ENCODE data around the gene RFX4. TPM values are rescaled to one million over a fixed set of nuclear protein-coding genes. Genes with fewer than 3 reads are reported as not detected.

RFX4 gene
- total and polyA plus RNA-seq, 2 of the 8 experiments (the other 6 are each of a cell fraction or from before 2014, with no cell fraction given), result 0.06 TPM; not detected in 1

DNA sequence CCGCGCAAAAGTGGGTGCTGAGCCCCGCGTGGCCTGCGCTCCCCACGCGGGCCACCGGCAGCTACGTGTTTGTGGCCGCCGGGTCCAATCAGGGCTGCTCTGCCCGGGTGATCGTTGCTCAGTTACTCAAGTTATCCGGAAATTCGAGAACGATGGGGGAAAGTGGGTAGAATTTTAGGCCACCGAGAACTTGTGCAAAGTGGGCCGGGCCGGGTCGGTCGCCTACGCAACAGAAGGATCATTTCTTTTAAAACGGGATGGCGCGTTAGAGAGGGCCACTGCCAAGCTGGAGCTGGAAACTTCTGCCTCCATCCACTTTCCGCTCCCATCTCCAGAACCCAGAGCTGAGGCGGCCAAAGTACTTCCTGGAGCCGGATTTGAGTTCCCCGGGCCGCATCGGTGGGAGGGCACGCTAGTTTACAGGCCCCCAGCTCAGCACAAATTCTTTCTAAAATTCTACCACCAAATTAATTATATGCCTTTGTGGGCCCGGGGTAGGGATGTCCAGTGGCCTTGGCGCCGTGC, 3.5 kb downstream of the RFX4 start:
- FAIRE-seq (no peak), DNase-seq (ENCODE audit: low read depth in 1 of 2, low spot score in 2 of 2) (peak in 1 of 2 experiments; percentile 52)
- H4K91ac ChIP-seq (replicated peaks; ENCODE audit: insufficient read length, low read length), result no peak overlapping the region
- no peak overlapping the region for H3K27ac ChIP-seq (ENCODE audit: low read depth, low read length)
- no peak overlapping the region for H2AK5ac ChIP-seq (ENCODE audit: low read depth, low read length)
- H3K79me1 ChIP-seq (ENCODE audit: low read depth, low read length), result no peaks in the 10 kb centered on the region
- no peak overlapping the region; a peak in 1 of 7 replicates for H3K9ac ChIP-seq (replicated peaks in 1 of 4; ENCODE audit: extremely low read depth in 1 of 4, low read depth in 3 of 4, low read length in 3 of 4)
- TF ChIP-seq SRF (IDR thresholded peaks at IDR 0.05; ENCODE audit: low read depth, low read length) (no peak), RNF2 (IDR thresholded peaks at IDR 0.05; ENCODE audit: borderline replicate concordance, low read depth, low read length, missing control alignments, poor library complexity, severe bottlenecking) (peak; percentile 51), EZH2 (IDR thresholded peaks at IDR 0.05; ENCODE audit: low read depth, low read length, severe bottlenecking) (peak; percentile 30), CREB1 (IDR thresholded peaks at IDR 0.05) (no peak)
- TF ChIP-seq, protein P1, sequence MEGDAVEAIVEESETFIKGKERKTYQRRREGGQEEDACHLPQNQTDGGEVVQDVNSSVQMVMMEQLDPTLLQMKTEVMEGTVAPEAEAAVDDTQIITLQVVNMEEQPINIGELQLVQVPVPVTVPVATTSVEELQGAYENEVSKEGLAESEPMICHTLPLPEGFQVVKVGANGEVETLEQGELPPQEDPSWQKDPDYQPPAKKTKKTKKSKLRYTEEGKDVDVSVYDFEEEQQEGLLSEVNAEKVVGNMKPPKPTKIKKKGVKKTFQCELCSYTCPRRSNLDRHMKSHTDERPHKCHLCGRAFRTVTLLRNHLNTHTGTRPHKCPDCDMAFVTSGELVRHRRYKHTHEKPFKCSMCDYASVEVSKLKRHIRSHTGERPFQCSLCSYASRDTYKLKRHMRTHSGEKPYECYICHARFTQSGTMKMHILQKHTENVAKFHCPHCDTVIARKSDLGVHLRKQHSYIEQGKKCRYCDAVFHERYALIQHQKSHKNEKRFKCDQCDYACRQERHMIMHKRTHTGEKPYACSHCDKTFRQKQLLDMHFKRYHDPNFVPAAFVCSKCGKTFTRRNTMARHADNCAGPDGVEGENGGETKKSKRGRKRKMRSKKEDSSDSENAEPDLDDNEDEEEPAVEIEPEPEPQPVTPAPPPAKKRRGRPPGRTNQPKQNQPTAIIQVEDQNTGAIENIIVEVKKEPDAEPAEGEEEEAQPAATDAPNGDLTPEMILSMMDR (IDR thresholded peaks at IDR 0.05; ENCODE audit: control extremely low read depth in 1 of 3, insufficient read depth in 1 of 3, low read depth in 1 of 3, low read length in 3 of 3), result no peak
- CTCF ChIA-PET (ENCODE audit: partially characterized antibody), result interaction anchor here (1.1 kb wide), 1 partner anchor 32 kb away, joined by 3 read pairs; no protein-coding TSS in a partner anchor
- no peak overlapping the region for H3K23ac ChIP-seq (ENCODE audit: insufficient read length)
- H3K36me3 ChIP-seq (ENCODE audit: control insufficient read depth in 2 of 4, insufficient read depth in 4 of 4, low read length in 3 of 4), result no peaks in the 10 kb centered on the region; a peak in 1 of 8 replicates
- peaks cover 28% of the 10 kb centered on the region; the same call in 1 of the 2 replicates for H3K23me2 ChIP-seq (ENCODE audit: low read depth, low read length)
- H2BK20ac ChIP-seq (ENCODE audit: low read length), result peak overlapping the region; percentile 32; the same call in 1 of the 2 replicates
- 2% methylated on average over 35 of the region's 35 CpGs; no CpG with 5 or more reads in 1 of the 2 experiments for WGBS, 2 experiments (ENCODE audit: extremely low coverage in 1 of 2, insufficient coverage in 1 of 2, insufficient read length in 1 of 2, insufficient replicate concordance in 2 of 2, low coverage in 1 of 2, low lambda C conversion rate in 2 of 2, missing lambda C conversion rate in 1 of 2)
- H2AFZ ChIP-seq (ENCODE audit: low read length), result no peak overlapping the region; the same call in 1 of the 2 replicates
- peak overlapping the region; percentile 10 for H3K56ac ChIP-seq (replicated peaks; ENCODE audit: insufficient read length, low read depth, low read length)
- peaks cover 67 to 80% (median 77%) of the 10 kb centered on the region in 4 experiments for H3K27me3 ChIP-seq (replicated peaks in 1 of 4; ENCODE audit: control insufficient read depth in 3 of 4, extremely low read depth in 1 of 4, insufficient read depth in 3 of 4, low read length in 3 of 4)
- H2BK12ac ChIP-seq (ENCODE audit: low read depth, low read length), result 0 out of 2 replicates have a peak overlapping the region, but pooled peaks have one; percentile 17
- H3K9me3 ChIP-seq (ENCODE audit: insufficient read depth in 2 of 2, low read depth in 1 of 2, low read length in 1 of 2), result no peaks in the 10 kb centered on the region
- no peak overlapping the region for H2BK5ac ChIP-seq (ENCODE audit: low read depth, low read length)
- peak overlapping the region; percentile 7; the same call in 1 of the 2 replicates for H4K8ac ChIP-seq (ENCODE audit: extremely low read depth, insufficient read depth, low read length)
- no peaks in the 10 kb centered on the region for H3K79me2 ChIP-seq (ENCODE audit: control insufficient read depth in 1 of 2, insufficient read depth in 2 of 2, low read length in 2 of 2)
- H3K18ac ChIP-seq (ENCODE audit: extremely low read depth, low read length), result 0 out of 2 replicates have a peak overlapping the region, but pooled peaks have one; percentile 28
- H3K4me3 ChIP-seq (ENCODE audit: extremely low read depth in 1 of 4, insufficient read depth in 2 of 4, low read depth in 3 of 4, low read length in 4 of 4), result peak overlapping the region; percentile 13 to 72 (median 46)
- H4K20me1 ChIP-seq (replicated peaks in 1 of 2; ENCODE audit: control insufficient read depth in 1 of 2, insufficient read depth in 2 of 2, low read length in 2 of 2), result peaks cover 8 to 22% of the 10 kb centered on the region in 2 experiments
- H3K14ac ChIP-seq (ENCODE audit: insufficient read length), result no peak overlapping the region
- no peak overlapping the region for H4K5ac ChIP-seq (ENCODE audit: insufficient read length, low read depth, low read length)
- POLR2A ChIA-PET (ENCODE audit: partially characterized antibody), result interaction anchor here (0.7 to 1.0 kb wide), 2 partner anchors 14 to 221 kb away, joined by 3 read pairs; no protein-coding TSS in a partner anchor
- H3K4me2 ChIP-seq (ENCODE audit: insufficient read depth in 1 of 2, low read depth in 2 of 2, low read length in 2 of 2), result peak overlapping the region; percentile 88 to 90
- no peak overlapping the region for H2BK15ac ChIP-seq (ENCODE audit: low read length)
- no peak overlapping the region for H3K4ac ChIP-seq (replicated peaks; ENCODE audit: insufficient read length, low read depth, low read length)
- peaks cover 7 to 27% (median 16%) of the 10 kb centered on the region in 4 experiments for H3K4me1 ChIP-seq (replicated peaks in 1 of 4; ENCODE audit: control insufficient read depth in 3 of 4, insufficient read depth in 4 of 4, low read length in 3 of 4)
- H2BK120ac ChIP-seq (replicated peaks; ENCODE audit: low read depth, low read length), result no peak overlapping the region
